A204.1 (cell line): ENCODE results near the gene STXBP5.
"Not testable (repeated sequence)": the region's sequence is repeated elsewhere in the genome, so short reads cannot be mapped to it uniquely, and the experiment has no call there.

Experiments used
- FAIRE-seq: peaks from 2 replicates; lab custom pipeline; 2012; peaks lifted over from hg19 to GRCh38; lab: Jason Lieb, UNC

Gene STXBP5

DNA sequence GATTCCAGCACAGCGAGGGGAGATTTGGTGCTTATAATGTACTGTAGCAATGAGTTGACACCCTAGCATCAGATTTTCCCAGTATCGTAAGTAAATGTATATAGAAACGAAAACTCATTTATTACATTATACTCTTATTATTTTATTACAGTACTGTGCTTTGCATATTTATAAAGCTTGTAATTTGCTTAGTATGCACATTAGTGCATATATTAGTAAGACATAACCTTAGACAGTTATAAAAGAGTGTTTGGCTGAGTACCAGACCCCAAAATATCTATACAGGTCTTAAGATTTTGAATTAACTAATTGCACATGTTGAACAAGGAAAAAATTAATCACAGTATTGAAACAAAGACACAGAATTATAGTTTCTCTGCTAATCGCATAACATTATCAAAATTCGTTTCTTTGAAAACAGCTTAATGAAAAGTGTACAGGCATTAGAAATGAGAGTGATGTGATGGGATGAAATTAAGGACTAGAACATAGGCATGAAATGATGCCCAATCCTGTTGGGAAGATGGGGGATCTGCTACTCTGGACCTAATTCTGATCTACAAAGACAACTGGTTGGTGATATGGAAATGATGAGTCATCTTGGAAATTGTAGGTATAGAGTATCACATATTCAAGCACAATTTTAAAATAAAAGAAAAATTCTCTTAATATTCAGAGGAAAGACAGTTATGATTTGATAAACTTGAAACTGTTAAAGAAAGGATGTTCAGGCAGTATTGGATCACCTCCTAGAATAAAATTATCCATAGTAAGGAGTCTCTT is 42.8 kb downstream of the STXBP5 start:
- FAIRE-seq, result no peak

- no peak for FAIRE-seq
Measured at GRCh38 chr6:147248859-147249258, 44.6 kb downstream of the STXBP5 start.

GRCh38 chr6:147251072-147251471 is 46.9 kb downstream of the STXBP5 start:
- FAIRE-seq, result no peak

DNA sequence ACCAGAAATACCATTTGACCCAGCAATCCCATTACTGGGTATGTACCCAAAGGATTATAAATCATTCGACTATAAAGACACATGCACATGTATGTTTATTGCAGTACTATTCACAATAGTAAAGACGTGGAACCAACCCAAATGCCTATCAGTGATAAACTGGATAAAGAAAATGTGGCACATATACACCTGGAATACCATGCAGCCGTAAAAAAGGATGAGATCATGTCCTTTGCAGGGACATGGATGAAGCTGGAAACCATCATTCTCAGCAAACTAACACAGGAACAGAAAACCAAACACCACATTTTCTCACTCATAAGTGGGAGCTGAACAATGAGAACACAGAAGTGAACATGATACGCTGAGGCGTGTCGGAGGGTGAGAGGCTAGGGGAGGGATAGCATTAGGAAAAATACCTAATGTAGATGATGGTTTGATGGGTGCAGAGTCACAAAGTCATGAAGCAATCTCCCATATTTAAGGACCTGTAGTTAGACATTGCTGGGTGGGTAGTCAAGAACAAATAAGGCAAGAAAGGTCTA is 50.8 kb downstream of the STXBP5 start:
- FAIRE-seq, result not testable (repeated sequence)

DNA sequence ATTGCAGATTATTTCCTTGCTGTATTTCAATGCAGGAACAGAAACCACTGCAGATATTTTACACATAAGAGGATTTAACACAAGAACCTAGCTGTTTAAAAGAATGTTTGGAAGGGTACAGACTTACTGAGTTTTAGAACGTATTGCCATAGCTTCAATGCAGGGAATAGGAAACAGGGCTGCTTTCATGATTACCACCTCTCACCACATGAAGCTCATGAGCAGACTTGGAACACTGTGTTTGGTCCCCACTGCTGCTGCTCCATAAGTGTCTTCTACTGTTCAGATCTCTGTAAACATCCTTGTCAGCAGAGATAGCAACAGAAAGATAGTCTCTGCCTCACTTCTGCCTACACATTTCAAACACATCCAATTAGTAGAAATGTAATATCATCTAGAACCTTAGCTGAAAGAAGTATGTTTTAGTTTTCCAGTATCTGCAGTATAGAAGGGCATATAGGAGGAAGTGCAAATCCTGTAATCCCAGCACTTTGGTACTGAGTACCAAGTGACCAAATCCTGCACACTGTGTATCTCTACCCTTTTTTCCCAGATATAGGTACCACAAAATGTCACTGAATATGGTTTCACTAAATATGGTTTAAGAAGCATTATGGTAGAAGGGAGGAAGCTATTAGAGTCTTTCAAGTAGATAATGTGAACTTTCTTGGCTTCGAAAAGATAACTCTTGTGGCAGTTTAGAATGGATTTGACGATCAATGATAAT is 51.9 kb downstream of the STXBP5 start:
- no peak for FAIRE-seq

GRCh38 chr6:147257760-147258159 is 53.5 kb downstream of the STXBP5 start:
- FAIRE-seq, result no peak

- no peak for FAIRE-seq
Measured at GRCh38 chr6:147260091-147260490, 55.9 kb downstream of the STXBP5 start.

GRCh38 chr6:147262946-147263345 is 58.7 kb downstream of the STXBP5 start:
- no peak for FAIRE-seq

DNA sequence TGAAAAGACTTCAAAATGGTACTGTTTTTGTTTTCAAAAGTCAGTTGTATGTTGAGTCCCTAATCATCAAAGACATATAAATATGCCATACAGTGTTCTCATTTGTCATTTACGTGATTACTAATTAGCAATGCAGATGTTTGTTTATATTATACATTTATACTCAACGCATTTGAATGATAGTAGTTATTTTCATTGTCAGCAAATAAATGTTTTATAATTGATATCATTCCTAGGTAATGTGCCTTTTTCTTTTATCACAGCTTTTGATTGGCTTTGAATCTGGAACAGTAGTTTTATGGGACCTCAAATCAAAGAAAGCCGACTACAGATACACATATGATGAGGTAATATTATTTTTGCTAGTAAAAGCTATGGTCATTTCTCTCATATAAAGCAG is 62.6 kb downstream of the STXBP5 start:
- FAIRE-seq, result no peak

DNA sequence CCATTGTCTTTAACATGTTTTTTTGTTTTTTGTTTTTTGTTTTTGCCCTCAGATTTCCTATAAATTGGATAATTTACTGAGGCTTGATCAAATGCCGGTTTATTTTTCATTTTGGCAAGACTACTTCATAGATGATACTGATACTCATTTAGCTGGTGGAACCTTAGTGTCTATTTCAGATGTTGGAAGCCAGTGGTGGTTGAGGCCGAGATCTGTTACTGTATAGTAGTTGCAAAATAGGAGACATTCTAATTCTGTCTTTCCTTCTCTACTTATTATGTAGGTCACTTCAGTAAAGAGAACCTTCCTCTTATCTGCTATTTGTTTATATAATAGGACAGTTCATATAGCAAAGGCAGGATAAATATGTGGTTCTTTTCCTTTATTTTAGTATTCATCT is 63.4 kb downstream of the STXBP5 start:
- no peak for FAIRE-seq

DNA sequence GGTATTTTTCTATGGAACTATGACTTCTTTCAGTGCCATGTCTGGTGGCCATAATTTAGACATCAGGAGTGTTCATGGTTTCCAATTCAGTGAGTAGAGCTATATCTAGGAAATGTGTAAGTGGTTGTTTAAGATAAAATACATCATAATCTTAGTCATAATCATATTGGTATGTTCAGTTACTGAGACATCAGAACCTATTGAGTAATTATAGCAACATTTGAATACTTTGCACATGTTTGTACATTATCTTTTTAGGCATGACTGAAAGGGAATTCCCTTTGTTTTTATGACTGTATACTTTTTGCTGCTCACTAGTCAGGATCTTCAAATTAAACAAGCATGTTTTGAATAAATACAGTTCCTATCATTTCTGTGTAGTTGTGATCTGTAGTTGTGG is 64.0 kb downstream of the STXBP5 start:
- FAIRE-seq, result no peak

DNA sequence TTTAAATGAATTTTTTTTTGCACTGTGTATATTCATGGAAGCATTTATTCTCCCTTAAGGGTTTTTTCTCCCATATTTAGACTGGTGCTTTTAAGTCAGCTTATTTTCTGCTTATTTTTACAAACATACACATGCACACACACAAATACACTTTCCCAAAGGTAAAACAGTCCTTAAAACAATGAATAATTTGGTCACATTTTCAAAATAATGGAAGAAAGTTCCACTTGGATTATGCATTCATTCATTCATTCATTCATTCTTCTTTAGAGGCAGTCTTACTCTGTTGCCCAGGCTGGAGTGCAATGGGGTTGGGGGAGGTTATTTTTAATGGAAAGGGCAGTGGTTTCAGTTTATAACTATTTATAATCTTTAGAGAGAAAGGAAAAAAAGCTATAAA is 69.8 kb downstream of the STXBP5 start:
- no peak for FAIRE-seq

DNA sequence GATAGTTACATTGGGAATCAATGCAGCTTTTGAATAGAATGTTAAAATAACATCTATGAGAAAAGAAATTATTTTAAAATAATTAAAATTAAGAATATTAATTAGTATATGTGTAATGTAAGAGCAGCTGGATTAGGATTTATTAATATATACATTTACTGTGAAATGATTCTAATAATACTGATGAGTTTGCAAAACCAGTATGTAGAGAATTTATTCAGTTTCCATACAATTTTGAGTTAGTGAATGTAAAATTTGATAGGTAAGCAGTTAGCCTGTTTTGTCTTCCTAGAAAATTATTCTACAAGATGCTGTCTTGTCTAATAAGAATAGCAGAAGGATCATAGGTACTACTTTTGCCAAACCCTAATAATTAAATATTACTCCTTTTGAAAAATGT is 70.6 kb downstream of the STXBP5 start:
- FAIRE-seq, result no peak

DNA sequence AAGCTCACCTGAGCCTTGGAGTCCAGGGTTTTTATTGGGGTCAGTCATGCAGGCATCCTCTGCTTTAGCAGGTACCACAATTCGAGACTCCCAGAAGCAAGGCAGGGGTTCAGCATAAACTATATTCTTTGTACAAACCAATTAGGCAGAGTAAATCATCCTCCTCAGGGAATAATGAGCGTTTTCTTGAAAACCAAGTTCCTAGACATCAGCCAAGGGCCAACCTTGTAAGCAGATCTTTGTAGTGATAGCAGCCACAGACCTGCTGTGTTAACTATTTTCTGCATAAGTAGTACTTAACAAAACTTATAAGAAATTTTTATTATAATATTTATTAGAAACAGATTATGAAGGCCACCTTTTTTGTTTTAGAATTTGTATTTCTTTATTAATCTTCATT is 74.7 kb downstream of the STXBP5 start:
- FAIRE-seq, result no peak

GRCh38 chr6:147279427-147279826 is 75.2 kb downstream of the STXBP5 start:
- no peak for FAIRE-seq

DNA sequence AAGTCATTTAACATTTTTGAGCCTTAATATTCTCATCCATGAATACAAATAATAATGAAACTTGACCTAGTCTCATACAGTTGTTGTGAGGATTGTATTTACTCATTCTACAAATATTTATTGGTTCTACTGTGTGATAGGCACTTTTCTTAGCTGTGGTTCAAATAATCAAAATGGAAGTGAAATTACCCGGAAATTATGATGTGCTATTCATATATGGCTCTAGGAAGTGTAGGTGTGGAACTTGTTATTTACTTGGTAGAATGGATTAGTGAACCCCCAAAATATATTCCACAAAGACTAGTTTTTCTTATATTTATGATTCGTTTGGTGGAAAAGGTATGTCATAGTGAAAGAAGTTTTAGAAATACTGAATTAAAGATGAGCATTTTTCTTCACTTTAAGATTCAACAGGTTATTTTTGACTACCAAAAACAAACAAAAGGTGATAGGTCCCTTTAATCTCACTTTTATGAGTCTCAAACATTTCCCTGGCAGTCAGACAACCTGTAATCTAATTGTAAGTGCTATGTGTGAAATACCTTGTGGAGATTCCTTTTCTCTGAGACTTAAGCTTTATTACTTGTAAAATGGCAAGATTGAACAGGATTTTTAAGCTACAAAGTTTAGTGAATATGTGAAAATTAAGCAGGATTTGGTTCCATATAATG is 77.8 kb downstream of the STXBP5 start:
- FAIRE-seq, result no peak

DNA sequence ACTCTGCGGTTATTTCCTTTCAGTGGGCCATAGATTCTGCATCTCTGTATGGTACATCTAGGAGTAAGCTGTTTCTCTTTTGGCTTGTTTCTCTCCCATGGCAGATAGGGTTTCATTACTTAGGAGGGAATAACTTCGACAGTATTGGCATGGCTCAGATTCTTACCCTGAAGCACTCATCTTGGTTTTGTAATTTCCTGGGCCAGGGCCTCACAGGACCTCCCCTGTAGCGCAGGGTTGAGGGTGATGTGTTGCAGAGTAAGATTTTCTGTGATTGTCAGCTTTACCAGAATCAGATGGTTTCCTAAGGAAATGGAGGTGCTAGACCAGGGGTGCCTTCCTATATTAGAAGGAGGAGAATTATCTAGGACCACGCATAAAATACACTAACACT is 78.3 kb downstream of the STXBP5 start:
- FAIRE-seq, result no peak

- FAIRE-seq, result no peak
Measured at GRCh38 chr6:147283460-147283859, 79.2 kb downstream of the STXBP5 start.

DNA sequence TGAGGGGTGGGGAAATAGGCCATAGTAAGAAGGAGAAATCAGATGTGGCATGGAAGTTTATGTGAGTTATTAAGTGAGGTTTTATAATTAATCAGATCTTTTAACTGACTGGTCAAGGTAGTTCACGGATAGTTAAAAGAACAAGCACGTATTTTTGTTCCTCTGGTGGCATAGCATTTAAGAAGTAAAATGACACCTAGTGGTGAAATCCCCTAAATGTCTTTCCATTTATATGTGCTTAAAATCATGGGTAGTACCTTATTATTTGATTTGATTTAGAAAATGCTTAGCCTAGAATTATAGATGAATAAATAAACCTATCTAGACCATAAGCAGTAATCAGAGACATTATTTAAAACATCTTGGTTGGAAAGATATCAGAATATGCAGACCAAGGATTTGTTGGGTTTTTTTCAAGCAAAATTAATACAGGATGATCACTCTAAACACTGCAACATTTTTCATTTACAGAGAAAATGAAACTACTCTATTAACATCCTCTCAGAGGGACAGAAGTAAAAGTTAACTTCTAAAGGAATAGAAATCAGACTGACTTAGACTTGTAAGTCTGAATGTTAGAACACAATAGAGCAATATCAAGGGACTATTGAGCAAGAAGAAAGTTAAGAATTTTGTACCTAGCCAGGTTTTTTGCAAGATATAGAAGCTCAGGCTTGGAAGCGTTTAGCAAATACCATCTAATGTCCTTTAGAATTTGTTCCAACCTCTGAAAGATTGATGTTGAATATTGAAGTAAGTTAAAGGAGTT is 81.1 kb downstream of the STXBP5 start:
- peak; percentile 91 for FAIRE-seq

GRCh38 chr6:147287869-147288271 is 83.7 kb downstream of the STXBP5 start:
- no peak for FAIRE-seq

- FAIRE-seq, result no peak
Measured at GRCh38 chr6:147297124-147297523, 92.9 kb downstream of the STXBP5 start.

GRCh38 chr6:147297663-147298316 is 93.6 kb downstream of the STXBP5 start:
- FAIRE-seq, result no peak
